Activated T-cell treated with anti-CD3 and anti-CD28 coated beads, Interleukin-2, amount 50 U/mL, for 4 hours (primary cell): ENCODE measurements around the gene SLC37A4. TPM values are rescaled to one million over a fixed set of nuclear protein-coding genes. Genes with fewer than 3 reads are reported as not detected.
"Not testable (repeated sequence)": the region's sequence is repeated elsewhere in the genome, so short reads cannot be mapped to it uniquely, and the experiment has no call there.

ENCODE experiments used
- ATAC-seq, 2 donors: fragments of 200-7000 bp; cut with Tn5 transposase; one replicate each; pipeline ENCODE4 v1.10.0; 2021
- DNase-seq: peaks from one replicate; pipeline ENCODE4 v3.0.0-alpha.2; 2020
- H3K27me3 Mint-ChIP-seq: one replicate; pipeline ENCODE4 v1.8.0; 2021; ENCODE audit warnings: low read depth, mixed read lengths
- H3K36me3 Mint-ChIP-seq: one replicate; pipeline ENCODE4 v1.8.0; 2022; ENCODE audit warnings: mixed read lengths; ENCODE audit not compliant: insufficient read depth
- H3K4me1 Mint-ChIP-seq: one replicate; pipeline ENCODE4 v1.8.0; 2021; ENCODE audit warnings: low read depth, mixed read lengths
- H3K4me3 Mint-ChIP-seq: one replicate; pipeline ENCODE4 v1.8.0; 2021; ENCODE audit warnings: mild to moderate bottlenecking, moderate library complexity, mixed read lengths
- H3K9me3 Mint-ChIP-seq: one replicate; pipeline ENCODE4 v1.8.0; 2021; ENCODE audit warnings: mixed read lengths
- total RNA-seq, 3 donors: library from RNA; stranded (reverse); gene quantifications; one replicate each; pipeline ENCODE4 v1.2.1, GENCODE V29; 2021

The SLC37A4 gene
- total RNA-seq, 3 donors from 2014 or later = 10.1 to 13.8 (median 13.5) TPM

DNA sequence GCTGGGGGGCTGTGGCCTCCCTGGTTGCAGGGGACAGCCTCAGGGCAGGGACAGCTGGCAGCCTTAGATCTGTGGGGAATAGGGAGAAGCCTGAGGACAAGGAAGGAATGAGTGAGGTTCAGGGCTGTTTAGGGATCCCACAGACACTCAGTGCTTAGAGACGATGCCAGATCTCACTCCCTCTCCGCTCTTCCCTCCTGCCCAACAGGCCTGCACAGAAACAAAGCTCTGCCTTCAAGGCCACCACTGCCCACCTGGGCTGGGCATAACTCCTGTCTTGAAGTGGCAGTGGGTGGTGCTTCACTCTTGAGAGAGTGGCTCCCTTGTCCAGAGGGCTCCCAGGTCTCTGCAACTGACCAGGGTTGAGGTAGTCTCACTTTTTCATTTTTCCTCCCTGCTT is 45.9 kb downstream of the SLC37A4 start:
- Mint-ChIP-seq H3K27me3 (no peaks in the 10 kb centered on the region), H3K4me3 (no peak overlapping the region), H3K9me3 (no peaks in the 10 kb centered on the region), H3K4me1 (no peaks in the 10 kb centered on the region), H3K36me3 (no peaks in the 10 kb centered on the region)
- DNase-seq (no peak), ATAC-seq (no peak)

- not testable (repeated sequence) for ATAC-seq, H3K4me3 Mint-ChIP-seq, H3K9me3 Mint-ChIP-seq, H3K36me3 Mint-ChIP-seq, H3K27me3 Mint-ChIP-seq, H3K4me1 Mint-ChIP-seq, DNase-seq
Observed at GRCh38 chr11:118984337-118984736, 46.3 kb downstream of the SLC37A4 start.

DNA sequence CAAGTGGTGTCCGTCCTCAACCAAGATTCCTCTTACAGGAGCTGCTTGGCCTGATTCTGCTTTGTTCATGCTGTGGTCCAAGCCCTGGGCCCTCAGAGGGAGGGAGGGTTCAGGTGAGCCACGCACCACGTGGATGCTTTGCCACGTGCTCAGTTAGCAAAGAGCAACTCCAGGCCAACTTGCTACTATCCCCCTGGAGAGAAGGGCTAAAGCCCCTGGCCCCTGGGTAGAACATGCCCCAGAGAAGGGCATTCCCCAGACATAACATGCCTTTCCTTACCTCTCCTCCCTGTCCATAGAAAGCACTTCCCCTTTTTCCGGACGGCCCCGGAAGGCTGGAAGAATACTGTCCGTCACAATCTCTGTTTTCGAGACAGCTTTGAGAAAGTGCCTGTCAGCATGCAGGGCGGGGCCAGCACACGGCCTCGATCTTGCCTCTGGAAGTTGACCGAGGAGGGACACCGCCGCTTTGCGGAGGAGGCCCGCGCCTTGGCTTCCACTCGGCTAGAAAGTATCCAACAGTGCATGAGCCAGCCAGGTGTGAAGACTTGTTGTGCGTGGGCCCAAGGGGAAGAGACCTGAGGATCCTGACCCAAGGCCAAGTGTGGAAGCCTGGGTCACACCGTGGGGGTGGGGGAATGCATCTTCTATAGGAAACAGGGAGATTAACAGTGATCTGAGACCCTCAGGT is 50.3 kb downstream of the SLC37A4 start:
- Mint-ChIP-seq H3K4me1 (no peaks in the 10 kb centered on the region), H3K9me3 (no peaks in the 10 kb centered on the region), H3K4me3 (no peak overlapping the region), H3K27me3 (no peaks in the 10 kb centered on the region), H3K36me3 (no peaks in the 10 kb centered on the region)
- ATAC-seq = no peak
- DNase-seq = no peak

GRCh38 chr11:118979434-118979833 is 51.2 kb downstream of the SLC37A4 start:
- no peak overlapping the region for H3K4me3 Mint-ChIP-seq
- no peaks in the 10 kb centered on the region for H3K4me1 Mint-ChIP-seq
- no peaks in the 10 kb centered on the region for H3K9me3 Mint-ChIP-seq
- ATAC-seq (no peak), DNase-seq (no peak)
- H3K36me3 Mint-ChIP-seq = no peaks in the 10 kb centered on the region
- H3K27me3 Mint-ChIP-seq = no peaks in the 10 kb centered on the region

GRCh38 chr11:118975771-118976709 is 54.6 kb downstream of the SLC37A4 start:
- H3K9me3 Mint-ChIP-seq = no peaks in the 10 kb centered on the region
- no peak for ATAC-seq
- H3K36me3 Mint-ChIP-seq = no peaks in the 10 kb centered on the region
- H3K4me3 Mint-ChIP-seq = no peak overlapping the region
- DNase-seq = no peak
- no peaks in the 10 kb centered on the region for H3K4me1 Mint-ChIP-seq
- H3K27me3 Mint-ChIP-seq = peaks cover 5% of the 10 kb centered on the region

Other genes starting within 250 kb of the SLC37A4 start
- gene DDX6, start 239.7 kb downstream of the SLC37A4 start, total RNA-seq = 100 to 1,000 TPM; 121 to 147 (median 132) TPM
- 10 to 100 TPM; 17.6 to 30.8 (median 23.7) TPM for gene CXCR5, start 147.0 kb downstream of the SLC37A4 start, total RNA-seq
- 10 to 100 TPM; 26.1 to 31.2 (median 26.9) TPM for gene BCL9L, start 105.0 kb downstream of the SLC37A4 start, total RNA-seq
- gene UPK2, start 74.6 kb downstream of the SLC37A4 start, total RNA-seq = not detected
- not detected for gene FOXR1, start 59.1 kb downstream of the SLC37A4 start, total RNA-seq
- gene CENATAC, start 32.7 kb downstream of the SLC37A4 start, total RNA-seq = 10 to 100 TPM; 23.6 to 33.1 (median 31.0) TPM
- 1,000 to 10,000 TPM; 1,565 to 1,602 (median 1,576) TPM for gene RPS25, start 12.5 kb downstream of the SLC37A4 start, total RNA-seq
- 100 to 1,000 TPM; 115 to 146 (median 131) TPM for gene TRAPPC4, start 12.1 kb downstream of the SLC37A4 start, total RNA-seq
- gene HYOU1, start 26.3 kb upstream of the SLC37A4 start, total RNA-seq = 100 to 1,000 TPM; 249 to 309 (median 260) TPM
- gene VPS11, start 36.9 kb upstream of the SLC37A4 start, total RNA-seq = 10 to 100 TPM; 24.1 to 31.5 (median 30.0) TPM
- gene HMBS, start 54.0 kb upstream of the SLC37A4 start, total RNA-seq = 10 to 100 TPM; 43.7 to 64.7 (median 60.1) TPM
- 10 to 100 TPM; 53.9 to 61.0 (median 60.9) TPM for gene DPAGT1, start 71.0 kb upstream of the SLC37A4 start, total RNA-seq
- gene C2CD2L, start 76.5 kb upstream of the SLC37A4 start, total RNA-seq = 10 to 100 TPM; 22.0 to 24.7 (median 23.0) TPM
- 10 to 100 TPM; 20.1 to 26.2 (median 21.1) TPM for gene HINFP, start 90.7 kb upstream of the SLC37A4 start, total RNA-seq
- gene ABCG4, start 118.2 kb upstream of the SLC37A4 start, total RNA-seq = under 1 TPM in 1 of 3 donors, not detected in 2; 0.38 TPM
- 10 to 100 TPM in 1 of 3 donors, 1 to 10 TPM in 2; 9.7 to 13.2 (median 9.7) TPM for gene NLRX1, start 137.8 kb upstream of the SLC37A4 start, total RNA-seq
- gene NHERF4, start 154.6 kb upstream of the SLC37A4 start, total RNA-seq = under 1 TPM in 2 of 3 donors, not detected in 1; 0.18 to 0.43 TPM
- gene CBL, start 175.5 kb upstream of the SLC37A4 start, total RNA-seq = 10 to 100 TPM; 18.7 to 19.6 (median 19.5) TPM